GM23338 (cell line): ENCODE data around the gene OR4X2. TPM values are rescaled to one million over a fixed set of nuclear protein-coding genes. Genes with fewer than 3 reads are reported as not detected.
"Not testable (repeated sequence)": the region's sequence is repeated elsewhere in the genome, so short reads cannot be mapped to it uniquely, and the experiment has no call there.

Source experiments
- ATAC-seq: fragments of 200-7000 bp; cut with Tn5 transposase; 3 replicates; pipeline ENCODE4 v1.9.1; 2020
- DNase-seq: peaks from one replicate; pipeline ENCODE4 v3.0.0-alpha.2; 2015; ENCODE audit warnings: low spot score
- H2AFZ ChIP-seq: fragments of 200-600 bp; sonication (generic); 2 replicates; pipeline ENCODE4 v1.8.0; 2016; ENCODE audit warnings: antibody characterized with exemption, mild to moderate bottlenecking, moderate library complexity
- H3F3A ChIP-seq: fragments of 200-600 bp; sonication (generic); replicated peaks from 2 replicates; pipeline ENCODE4 v1.8.0; 2017; ENCODE audit warnings: antibody characterized with exemption, mixed run types, low read depth
- H3K27ac ChIP-seq: fragments of 200-600 bp; sonication (generic); 2 replicates; pipeline ENCODE4 v1.6.1; 2016; ENCODE audit warnings: low read depth
- H3K27me3 ChIP-seq: fragments of 200-600 bp; sonication (generic); 2 replicates; pipeline ENCODE4 v1.8.0; 2016; ENCODE audit warnings: mild to moderate bottlenecking, mixed run types, moderate library complexity; ENCODE audit not compliant: insufficient read depth
- H3K36me3 ChIP-seq: fragments of 200-600 bp; sonication (generic); 2 replicates; pipeline ENCODE4 v1.8.0; 2016; ENCODE audit warnings: mild to moderate bottlenecking; ENCODE audit not compliant: insufficient read depth
- H3K4me1 ChIP-seq: fragments of 200-600 bp; sonication (generic); 2 replicates; pipeline ENCODE4 v1.8.0; 2016; ENCODE audit warnings: mild to moderate bottlenecking, moderate library complexity; ENCODE audit not compliant: insufficient read depth
- H3K4me2 ChIP-seq: fragments of 200-600 bp; sonication (generic); 2 replicates; pipeline ENCODE4 v1.7.1; 2017; ENCODE audit warnings: mixed run types
- H3K4me3 ChIP-seq: fragments of 200-600 bp; sonication (generic); 2 replicates; pipeline ENCODE4 v1.6.1; 2016; ENCODE audit warnings: mixed run types
- H3K79me2 ChIP-seq: fragments of 200-600 bp; sonication (generic); replicated peaks from 2 replicates; pipeline ENCODE4 v1.8.0; 2017; ENCODE audit warnings: mild to moderate bottlenecking; ENCODE audit not compliant: insufficient read depth
- H3K9me2 ChIP-seq: fragments of 200-600 bp; sonication (generic); 2 replicates; pipeline ENCODE4 v1.8.0; 2017; ENCODE audit not compliant: insufficient read depth
- H4K20me1 ChIP-seq: fragments of 200-600 bp; sonication (generic); replicated peaks from 2 replicates; pipeline ENCODE4 v1.8.0; 2017; ENCODE audit warnings: mild to moderate bottlenecking; ENCODE audit not compliant: insufficient read depth
- H3K27ac Mint-ChIP-seq: 2 replicates; pipeline ENCODE4 v1.8.0; 2020; ENCODE audit warnings: inconsistent platforms, mild to moderate bottlenecking, moderate library complexity, mixed read lengths
- H3K27me3 Mint-ChIP-seq: 3 replicates; pipeline ENCODE4 v1.8.0; 2022; ENCODE audit warnings: low read depth, mild to moderate bottlenecking, moderate library complexity, mixed read lengths, inconsistent platforms; ENCODE audit not compliant: insufficient read depth, poor library complexity
- H3K36me3 Mint-ChIP-seq: 3 replicates; pipeline ENCODE4 v1.8.0; 2021; ENCODE audit warnings: low read depth, mild to moderate bottlenecking, inconsistent platforms, moderate library complexity, mixed read lengths
- H3K4me1 Mint-ChIP-seq: 3 replicates; pipeline ENCODE4 v1.8.0; 2020; ENCODE audit warnings: mild to moderate bottlenecking, inconsistent platforms, mixed read lengths
- H3K4me3 Mint-ChIP-seq: 3 replicates; pipeline ENCODE4 v1.8.0; 2021; ENCODE audit warnings: moderate library complexity, mild to moderate bottlenecking, inconsistent platforms, mixed read lengths
- H3K9me3 Mint-ChIP-seq: 3 replicates; pipeline ENCODE4 v1.8.0; 2020; ENCODE audit warnings: moderate library complexity, mild to moderate bottlenecking, inconsistent platforms, mixed read lengths
- polyA plus RNA-seq: library from polyadenylated mRNA; unstranded; fragments of >200 nt; fragmentation: Nextera tagmentation; extraction: Ambion mirVana; gene quantifications from 2 replicates; pipeline ENCODE4 v1.2.1, GENCODE V29; 2016
- total RNA-seq: library from RNA; depleted of rRNA; stranded (reverse); fragments of >200 nt; shearing (Covaris generic); gene quantifications from 2 replicates; pipeline ENCODE4 v1.2.3, GENCODE V29; 2014
- TF ChIP-seq, protein P1 (sequence below): fragments of 250-450 bp; sonication (Bioruptor Pico); IDR thresholded peaks from 2 replicates; pipeline ENCODE4 v1.5.0; 2020; ENCODE audit warnings: mild to moderate bottlenecking, moderate library complexity
- TF ChIP-seq, protein P2 (sequence below): IDR thresholded peaks from one replicate; pipeline ENCODE4 v1.6.1; 2018; ENCODE audit warnings: antibody characterized with exemption; ENCODE audit not compliant: unreplicated experiment

The OR4X2 gene
- total and polyA plus RNA-seq, 2 experiments from 2014 or later: not detected

DNA sequence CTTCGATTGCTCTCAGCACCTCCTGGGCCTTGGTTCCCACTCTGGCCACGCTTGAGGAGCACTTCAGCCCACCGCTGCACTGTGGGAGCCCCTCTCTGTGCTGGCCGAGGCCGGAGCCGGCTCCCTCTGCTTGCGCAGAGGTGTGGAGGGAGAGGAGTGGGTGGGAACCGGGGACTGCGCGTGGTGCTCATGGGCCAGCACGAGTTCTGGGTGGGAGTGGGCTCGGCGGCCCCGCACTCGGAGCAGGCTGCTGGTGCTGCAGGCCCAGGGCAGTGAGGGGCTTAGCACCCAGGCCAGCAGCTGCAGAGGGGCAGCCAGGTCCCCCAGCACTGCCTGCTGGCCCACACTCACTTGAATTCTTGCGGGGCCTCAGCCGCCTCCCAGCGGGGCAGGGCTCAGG is 16.1 kb upstream of the OR4X2 start (continued):
- TF ChIP-seq, protein P1, sequence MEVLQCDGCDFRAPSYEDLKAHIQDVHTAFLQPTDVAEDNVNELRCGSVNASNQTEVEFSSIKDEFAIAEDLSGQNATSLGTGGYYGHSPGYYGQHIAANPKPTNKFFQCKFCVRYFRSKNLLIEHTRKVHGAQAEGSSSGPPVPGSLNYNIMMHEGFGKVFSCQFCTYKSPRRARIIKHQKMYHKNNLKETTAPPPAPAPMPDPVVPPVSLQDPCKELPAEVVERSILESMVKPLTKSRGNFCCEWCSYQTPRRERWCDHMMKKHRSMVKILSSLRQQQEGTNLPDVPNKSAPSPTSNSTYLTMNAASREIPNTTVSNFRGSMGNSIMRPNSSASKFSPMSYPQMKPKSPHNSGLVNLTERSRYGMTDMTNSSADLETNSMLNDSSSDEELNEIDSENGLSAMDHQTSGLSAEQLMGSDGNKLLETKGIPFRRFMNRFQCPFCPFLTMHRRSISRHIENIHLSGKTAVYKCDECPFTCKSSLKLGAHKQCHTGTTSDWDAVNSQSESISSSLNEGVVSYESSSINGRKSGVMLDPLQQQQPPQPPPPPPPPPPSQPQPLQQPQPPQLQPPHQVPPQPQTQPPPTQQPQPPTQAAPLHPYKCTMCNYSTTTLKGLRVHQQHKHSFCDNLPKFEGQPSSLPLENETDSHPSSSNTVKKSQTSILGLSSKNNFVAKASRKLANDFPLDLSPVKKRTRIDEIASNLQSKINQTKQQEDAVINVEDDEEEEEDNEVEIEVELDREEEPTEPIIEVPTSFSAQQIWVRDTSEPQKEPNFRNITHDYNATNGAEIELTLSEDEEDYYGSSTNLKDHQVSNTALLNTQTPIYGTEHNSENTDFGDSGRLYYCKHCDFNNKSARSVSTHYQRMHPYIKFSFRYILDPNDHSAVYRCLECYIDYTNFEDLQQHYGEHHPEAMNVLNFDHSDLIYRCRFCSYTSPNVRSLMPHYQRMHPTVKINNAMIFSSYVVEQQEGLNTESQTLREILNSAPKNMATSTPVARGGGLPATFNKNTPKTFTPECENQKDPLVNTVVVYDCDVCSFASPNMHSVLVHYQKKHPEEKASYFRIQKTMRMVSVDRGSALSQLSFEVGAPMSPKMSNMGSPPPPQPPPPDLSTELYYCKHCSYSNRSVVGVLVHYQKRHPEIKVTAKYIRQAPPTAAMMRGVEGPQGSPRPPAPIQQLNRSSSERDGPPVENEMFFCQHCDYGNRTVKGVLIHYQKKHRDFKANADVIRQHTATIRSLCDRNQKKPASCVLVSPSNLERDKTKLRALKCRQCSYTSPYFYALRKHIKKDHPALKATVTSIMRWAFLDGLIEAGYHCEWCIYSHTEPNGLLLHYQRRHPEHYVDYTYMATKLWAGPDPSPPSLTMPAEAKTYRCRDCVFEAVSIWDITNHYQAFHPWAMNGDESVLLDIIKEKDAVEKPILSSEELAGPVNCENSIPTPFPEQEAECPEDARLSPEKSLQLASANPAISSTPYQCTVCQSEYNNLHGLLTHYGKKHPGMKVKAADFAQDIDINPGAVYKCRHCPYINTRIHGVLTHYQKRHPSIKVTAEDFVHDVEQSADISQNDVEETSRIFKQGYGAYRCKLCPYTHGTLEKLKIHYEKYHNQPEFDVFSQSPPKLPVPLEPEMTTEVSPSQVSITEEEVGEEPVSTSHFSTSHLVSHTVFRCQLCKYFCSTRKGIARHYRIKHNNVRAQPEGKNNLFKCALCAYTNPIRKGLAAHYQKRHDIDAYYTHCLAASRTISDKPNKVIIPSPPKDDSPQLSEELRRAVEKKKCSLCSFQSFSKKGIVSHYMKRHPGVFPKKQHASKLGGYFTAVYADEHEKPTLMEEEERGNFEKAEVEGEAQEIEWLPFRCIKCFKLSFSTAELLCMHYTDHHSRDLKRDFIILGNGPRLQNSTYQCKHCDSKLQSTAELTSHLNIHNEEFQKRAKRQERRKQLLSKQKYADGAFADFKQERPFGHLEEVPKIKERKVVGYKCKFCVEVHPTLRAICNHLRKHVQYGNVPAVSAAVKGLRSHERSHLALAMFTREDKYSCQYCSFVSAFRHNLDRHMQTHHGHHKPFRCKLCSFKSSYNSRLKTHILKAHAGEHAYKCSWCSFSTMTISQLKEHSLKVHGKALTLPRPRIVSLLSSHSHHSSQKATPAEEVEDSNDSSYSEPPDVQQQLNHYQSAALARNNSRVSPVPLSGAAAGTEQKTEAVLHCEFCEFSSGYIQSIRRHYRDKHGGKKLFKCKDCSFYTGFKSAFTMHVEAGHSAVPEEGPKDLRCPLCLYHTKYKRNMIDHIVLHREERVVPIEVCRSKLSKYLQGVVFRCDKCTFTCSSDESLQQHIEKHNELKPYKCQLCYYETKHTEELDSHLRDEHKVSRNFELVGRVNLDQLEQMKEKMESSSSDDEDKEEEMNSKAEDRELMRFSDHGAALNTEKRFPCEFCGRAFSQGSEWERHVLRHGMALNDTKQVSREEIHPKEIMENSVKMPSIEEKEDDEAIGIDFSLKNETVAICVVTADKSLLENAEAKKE: no peak
- TF ChIP-seq, protein P2, sequence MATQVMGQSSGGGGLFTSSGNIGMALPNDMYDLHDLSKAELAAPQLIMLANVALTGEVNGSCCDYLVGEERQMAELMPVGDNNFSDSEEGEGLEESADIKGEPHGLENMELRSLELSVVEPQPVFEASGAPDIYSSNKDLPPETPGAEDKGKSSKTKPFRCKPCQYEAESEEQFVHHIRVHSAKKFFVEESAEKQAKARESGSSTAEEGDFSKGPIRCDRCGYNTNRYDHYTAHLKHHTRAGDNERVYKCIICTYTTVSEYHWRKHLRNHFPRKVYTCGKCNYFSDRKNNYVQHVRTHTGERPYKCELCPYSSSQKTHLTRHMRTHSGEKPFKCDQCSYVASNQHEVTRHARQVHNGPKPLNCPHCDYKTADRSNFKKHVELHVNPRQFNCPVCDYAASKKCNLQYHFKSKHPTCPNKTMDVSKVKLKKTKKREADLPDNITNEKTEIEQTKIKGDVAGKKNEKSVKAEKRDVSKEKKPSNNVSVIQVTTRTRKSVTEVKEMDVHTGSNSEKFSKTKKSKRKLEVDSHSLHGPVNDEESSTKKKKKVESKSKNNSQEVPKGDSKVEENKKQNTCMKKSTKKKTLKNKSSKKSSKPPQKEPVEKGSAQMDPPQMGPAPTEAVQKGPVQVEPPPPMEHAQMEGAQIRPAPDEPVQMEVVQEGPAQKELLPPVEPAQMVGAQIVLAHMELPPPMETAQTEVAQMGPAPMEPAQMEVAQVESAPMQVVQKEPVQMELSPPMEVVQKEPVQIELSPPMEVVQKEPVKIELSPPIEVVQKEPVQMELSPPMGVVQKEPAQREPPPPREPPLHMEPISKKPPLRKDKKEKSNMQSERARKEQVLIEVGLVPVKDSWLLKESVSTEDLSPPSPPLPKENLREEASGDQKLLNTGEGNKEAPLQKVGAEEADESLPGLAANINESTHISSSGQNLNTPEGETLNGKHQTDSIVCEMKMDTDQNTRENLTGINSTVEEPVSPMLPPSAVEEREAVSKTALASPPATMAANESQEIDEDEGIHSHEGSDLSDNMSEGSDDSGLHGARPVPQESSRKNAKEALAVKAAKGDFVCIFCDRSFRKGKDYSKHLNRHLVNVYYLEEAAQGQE: no peak

DNA sequence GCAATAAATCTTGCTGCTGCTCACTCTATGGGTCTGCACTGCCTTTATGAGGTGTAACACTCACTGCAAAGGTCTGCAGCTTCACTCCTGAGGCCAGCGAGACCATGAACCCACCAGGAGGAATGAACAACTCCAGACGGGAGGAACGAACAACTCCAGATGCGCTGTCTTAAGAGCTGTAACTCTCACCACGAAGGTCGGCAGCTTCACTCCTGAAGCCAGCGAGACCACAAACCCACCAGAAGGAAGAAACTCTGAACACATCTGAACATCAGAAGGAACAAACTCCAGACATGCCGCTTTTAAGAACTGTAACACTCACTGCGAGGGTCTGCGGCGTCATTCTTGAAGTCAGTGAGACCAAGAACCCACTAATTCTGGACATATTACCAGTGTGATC is 14.8 kb upstream of the OR4X2 start:
- H3K36me3 Mint-ChIP-seq: peaks cover 19% of the 10 kb centered on the region
- not testable (repeated sequence) for H3K4me2 ChIP-seq, H2AFZ ChIP-seq, H3K27ac Mint-ChIP-seq, H3K27me3 Mint-ChIP-seq, DNase-seq, H3K79me2 ChIP-seq, H3K4me3 ChIP-seq, H3F3A ChIP-seq, H3K4me1 ChIP-seq, H3K4me1 Mint-ChIP-seq, H3K4me3 Mint-ChIP-seq, H4K20me1 ChIP-seq, H3K36me3 ChIP-seq, H3K27me3 ChIP-seq, ATAC-seq, H3K9me2 ChIP-seq, H3K27ac ChIP-seq
- peaks cover 83% of the 10 kb centered on the region for H3K9me3 Mint-ChIP-seq
